ENCODE measurements around the gene AGTRAP.

AGTRAP gene

DNA sequence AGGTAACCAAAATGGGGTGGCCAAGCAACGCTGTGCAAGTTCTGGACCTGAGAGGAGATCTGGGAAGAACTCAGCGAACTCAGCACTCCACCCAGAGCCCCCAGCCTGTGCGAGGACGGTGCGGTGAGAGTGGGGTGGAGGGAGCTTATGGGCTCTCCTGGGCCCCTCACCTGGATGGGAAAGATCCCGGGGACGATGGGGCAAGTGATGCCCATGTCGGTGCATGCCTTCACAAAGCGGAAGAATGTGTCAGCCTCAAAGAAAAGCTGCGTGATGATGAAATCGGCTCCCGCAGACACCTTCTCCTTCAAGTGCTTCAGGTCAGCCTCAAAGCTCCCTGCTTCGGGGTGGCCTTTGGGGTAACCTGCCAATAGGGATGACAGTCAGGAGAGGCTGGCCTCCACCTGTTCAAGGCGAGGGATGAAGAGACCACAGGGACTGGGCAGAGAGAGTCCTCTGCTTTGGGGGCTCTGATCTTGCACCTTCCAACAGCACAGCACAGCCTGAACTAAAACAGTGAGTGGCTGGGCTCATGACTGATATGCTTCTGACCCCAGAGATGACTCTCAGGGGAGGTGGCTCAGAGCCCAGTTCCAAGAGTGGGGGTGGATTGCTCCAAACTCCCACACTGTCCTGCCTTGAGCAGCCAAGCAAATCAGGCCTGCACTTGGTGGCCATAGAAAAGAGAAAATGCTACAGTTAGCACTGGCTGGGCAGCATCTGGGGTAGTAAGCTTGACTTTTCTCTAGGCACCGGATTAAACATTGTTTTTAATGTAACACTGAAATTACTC, 60.3 kb downstream of the AGTRAP start:
- no peak for DNase-seq

DNA sequence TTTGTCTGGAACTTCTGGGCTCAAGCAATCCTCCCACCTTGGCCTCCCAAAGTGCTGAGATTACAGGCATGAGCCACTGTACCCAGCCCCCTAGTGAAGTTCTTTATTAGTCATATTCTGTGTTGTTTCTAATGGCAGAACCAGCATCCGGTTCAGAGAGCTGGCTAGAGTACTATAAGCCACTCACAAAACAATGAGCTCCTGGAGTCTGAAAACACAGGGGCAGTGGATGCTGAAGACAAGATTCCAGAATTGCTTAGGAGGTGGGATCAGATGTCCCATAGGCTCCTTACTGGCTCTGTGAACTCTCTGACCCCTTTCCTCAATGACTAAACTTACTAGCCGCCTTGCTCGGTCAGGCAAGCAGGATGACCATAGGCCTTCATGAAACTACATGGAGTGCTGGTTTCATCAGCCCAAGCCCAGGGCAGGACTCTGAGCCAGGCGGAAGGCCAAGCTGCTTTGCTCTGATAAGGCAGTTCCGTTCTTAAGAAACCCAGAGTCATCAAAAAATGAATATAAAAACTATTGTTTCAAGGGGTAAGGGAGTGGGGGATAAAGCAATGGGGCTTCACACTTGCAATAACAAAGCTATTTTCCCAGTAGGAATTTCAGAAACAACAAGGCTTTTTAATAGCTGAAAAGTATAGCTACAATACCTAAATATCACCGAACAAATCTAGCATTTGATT, 61.7 kb downstream of the AGTRAP start:
- DNase-seq = no peak

DNA sequence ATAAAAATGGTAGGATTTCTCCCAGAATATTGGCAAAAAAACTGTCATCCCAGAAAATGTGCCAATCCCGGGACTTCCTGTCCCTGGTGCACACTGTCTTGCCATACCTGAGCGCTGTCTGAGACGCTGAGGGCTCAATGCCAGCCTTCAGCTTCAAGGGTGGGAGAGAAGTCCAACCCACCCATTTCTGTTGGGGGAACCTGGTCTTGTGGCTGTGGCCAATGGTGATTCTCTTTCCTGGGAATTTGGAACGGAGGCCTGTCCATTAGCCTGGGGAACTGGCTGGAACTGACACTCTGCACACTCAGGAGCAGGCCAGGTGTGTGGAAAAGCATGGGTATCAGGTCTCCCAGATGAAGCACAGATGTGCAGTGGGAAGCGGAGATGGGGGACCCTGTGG, 63.2 kb downstream of the AGTRAP start:
- DNase-seq = no peak

DNA sequence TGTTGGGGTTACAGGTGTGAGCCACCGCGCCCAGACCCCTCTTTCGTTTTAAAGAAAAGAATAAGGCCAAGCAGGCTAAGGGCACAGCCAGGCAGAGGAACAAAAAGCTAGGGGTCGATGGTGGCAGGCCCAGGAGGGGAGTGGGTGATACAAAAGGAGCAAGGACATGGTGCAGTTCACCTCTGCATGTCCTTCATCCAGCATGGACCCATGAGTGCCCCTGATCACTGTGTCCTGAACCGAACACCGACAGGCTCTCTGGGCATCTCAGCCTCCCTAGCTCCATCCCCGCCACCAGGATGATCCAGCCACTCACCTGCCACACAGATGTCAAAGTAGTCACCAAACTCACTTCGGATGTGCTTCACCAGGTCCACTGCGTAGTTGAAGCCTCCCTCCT, 64.0 kb downstream of the AGTRAP start:
- DNase-seq = no peak

DNA sequence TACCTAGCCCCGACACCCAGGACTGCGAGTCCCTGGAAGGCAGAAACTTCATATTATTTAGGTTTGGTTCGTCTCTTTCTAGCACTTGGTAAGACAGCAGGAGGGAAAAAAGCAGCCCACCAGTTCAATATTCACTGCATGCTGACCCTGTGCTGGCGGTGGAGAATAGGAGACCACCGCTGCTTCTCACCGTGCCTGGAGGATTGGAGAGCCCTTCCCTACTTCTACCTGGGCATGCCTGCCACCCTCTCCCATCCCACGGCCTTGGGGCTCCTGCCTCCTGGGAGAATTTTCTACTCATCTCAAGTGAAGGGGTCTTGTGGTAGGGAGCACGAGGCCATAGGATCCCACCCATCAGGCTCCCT, 64.4 kb downstream of the AGTRAP start:
- DNase-seq = no peak

All from anterior cingulate cortex (tissue), 58 donors.